Lower leg skin (tissue), 3 donors: ENCODE measurements around the gene CXADR.

ENCODE experiments used
- CTCF ChIP-seq, 3 donors: fragments of 450-650 bp; IDR thresholded peaks; one replicate each; pipeline ENCODE4 v1.5.1; 2016; ENCODE audit warnings: antibody characterized with exemption in 3 of 3, mild to moderate bottlenecking in 3 of 3, moderate library complexity in 2 of 3
- POLR2A ChIP-seq, 2 donors: fragments of 450-650 bp; IDR thresholded peaks; one replicate each; pipeline ENCODE4 v1.6.1; 2016 to 2017; ENCODE audit warnings: antibody characterized with exemption in 2 of 2, mild to moderate bottlenecking in 1 of 2, moderate library complexity in 1 of 2

GRCh38 chr21:17527240-17527639 lies 14.4 kb downstream of the CXADR start:
- TF ChIP-seq CTCF (IDR thresholded peaks at IDR 0.05) (no peak), POLR2A (IDR thresholded peaks at IDR 0.05) (no peak)
